Neural cell (in vitro differentiated cells): Measurements from ENCODE around the gene SH3PXD2A. TPM values are rescaled to one million over a fixed set of nuclear protein-coding genes. Genes with fewer than 3 reads are reported as not detected.

Experiments used
- H2AFZ ChIP-seq: fragments of 200-600, 300-800 bp; sonication (generic), shearing (Covaris generic); 2 replicates; pipeline ENCODE4 v1.6.0; 2014; ENCODE audit warnings: low read depth, mild to moderate bottlenecking, antibody characterized with exemption, low read length, moderate library complexity
- H3F3A ChIP-seq: fragments of 200-600 bp; shearing (Covaris generic); 2 replicates; pipeline ENCODE4 v1.6.1; 2016; ENCODE audit warnings: mild to moderate bottlenecking, moderate library complexity, mixed read lengths, antibody characterized with exemption, low read length; ENCODE audit not compliant: insufficient read depth, poor library complexity, severe bottlenecking
- H3K27ac ChIP-seq: fragments of 200-600, 300-800 bp; sonication (generic), shearing (Covaris generic); 2 replicates; pipeline ENCODE4 v1.5.1; 2014; ENCODE audit warnings: mild to moderate bottlenecking, low read length, moderate library complexity
- H3K27me3 ChIP-seq: fragments of 300-800, 200-600 bp; sonication (generic), shearing (Covaris generic); 2 replicates; pipeline ENCODE4 v1.6.0; 2014; ENCODE audit warnings: mild to moderate bottlenecking, low read depth, low read length, moderate library complexity; ENCODE audit not compliant: insufficient read depth
- H3K36me3 ChIP-seq: fragments of 300-800, 200-600 bp; sonication (generic), shearing (Covaris generic); 2 replicates; pipeline ENCODE4 v1.5.1; 2014; ENCODE audit warnings: mild to moderate bottlenecking, antibody characterized with exemption, low read length, moderate library complexity; ENCODE audit not compliant: insufficient read depth
- H3K4me2 ChIP-seq: fragments of 300-800, 200-600 bp; sonication (generic), shearing (Covaris generic); 2 replicates; pipeline ENCODE4 v1.6.0; 2014; ENCODE audit warnings: mild to moderate bottlenecking, low read length
- H3K4me3 ChIP-seq: fragments of 300-800, 200-600 bp; sonication (generic), shearing (Covaris generic); 2 replicates; pipeline ENCODE4 v1.5.1; 2014; ENCODE audit warnings: mild to moderate bottlenecking, low read length, moderate library complexity
- H3K79me2 ChIP-seq: fragments of 200-600 bp; shearing (Covaris generic); replicated peaks from 2 replicates; pipeline ENCODE4 v1.6.0; 2014; ENCODE audit warnings: mild to moderate bottlenecking, low read length, moderate library complexity; ENCODE audit not compliant: insufficient read depth
- H3K9ac ChIP-seq: fragments of 300-800, 200-600 bp; sonication (generic), shearing (Covaris generic); 2 replicates; pipeline ENCODE4 v1.6.1; 2016; ENCODE audit warnings: mild to moderate bottlenecking, low read length, mixed read lengths
- H3K9me2 ChIP-seq: fragments of 200-600 bp; shearing (Covaris generic); 2 replicates; pipeline ENCODE4 v1.6.1; 2016; ENCODE audit warnings: mild to moderate bottlenecking, low read length, mixed read lengths; ENCODE audit not compliant: insufficient read depth
- H3K9me3 ChIP-seq: fragments of 200-600, 300-800 bp; sonication (generic), shearing (Covaris generic); 2 replicates; pipeline ENCODE4 v1.6.1; 2016; ENCODE audit warnings: mild to moderate bottlenecking, mixed run types, low read length, moderate library complexity, mixed read lengths
- H4K20me1 ChIP-seq: fragments of 200-600 bp; shearing (Covaris generic); 2 replicates; pipeline ENCODE4 v1.6.1; 2016; ENCODE audit warnings: mild to moderate bottlenecking, mixed run types; ENCODE audit not compliant: insufficient read depth
- EP300 ChIP-seq: fragments of 450-650 bp; conservative IDR thresholded peaks from 2 replicates; pipeline ENCODE4 v1.6.1; 2014; ENCODE audit warnings: antibody characterized with exemption, mild to moderate bottlenecking, moderate library complexity; ENCODE audit not compliant: poor library complexity, severe bottlenecking
- EZH2 ChIP-seq: fragments of 200-600, 300-800 bp; shearing (Covaris generic), sonication (generic); IDR thresholded peaks from 2 replicates; pipeline ENCODE4 v1.6.1; 2014; ENCODE audit warnings: antibody characterized with exemption, low read length, borderline replicate concordance, mild to moderate bottlenecking; ENCODE audit not compliant: insufficient read depth, poor library complexity, severe bottlenecking
- MXI1 ChIP-seq: fragments of 450-650 bp; conservative IDR thresholded peaks from 2 replicates; pipeline ENCODE4 v1.6.1; 2014; ENCODE audit warnings: antibody characterized with exemption, mild to moderate bottlenecking; ENCODE audit not compliant: poor library complexity, severe bottlenecking
- POLR2AphosphoS5 ChIP-seq: IDR thresholded peaks from 2 replicates; pipeline ENCODE4 v1.6.1; 2012
- RAD21 ChIP-seq: fragments of 450-650 bp; conservative IDR thresholded peaks from 2 replicates; pipeline ENCODE4 v1.6.1; 2014; ENCODE audit warnings: antibody characterized with exemption, mild to moderate bottlenecking, moderate library complexity
- REST ChIP-seq: IDR thresholded peaks from 2 replicates; pipeline ENCODE4 v1.6.1; 2012; ENCODE audit warnings: borderline replicate concordance
- SMC3 ChIP-seq: fragments of 450-650 bp; conservative IDR thresholded peaks from 2 replicates; pipeline ENCODE4 v1.6.1; 2014; ENCODE audit warnings: antibody characterized with exemption, mild to moderate bottlenecking, moderate library complexity; ENCODE audit not compliant: poor library complexity
- TAF1 ChIP-seq: IDR thresholded peaks from 2 replicates; pipeline ENCODE4 v1.6.1; 2012; ENCODE audit warnings: low read depth
- polyA plus RNA-seq: library from polyadenylated mRNA; depleted of rRNA; stranded (reverse); fragments of >200 nt; gene quantifications from 2 replicates; pipeline ENCODE4 v1.2.3, GENCODE V29; 2014
- TF ChIP-seq, protein P1 (sequence below): fragments of 450-650 bp; IDR thresholded peaks from 2 replicates; pipeline ENCODE4 v1.5.1; 2014; ENCODE audit warnings: antibody characterized with exemption, mild to moderate bottlenecking, moderate library complexity; ENCODE audit not compliant: poor library complexity, severe bottlenecking

The SH3PXD2A gene
- polyA plus RNA-seq, 1 donor from 2014 or later, result 5.2 TPM

- Histone ChIP-seq H3K4me3 (no peak overlapping the region), H3K9me2 (no peaks in the 10 kb centered on the region), H3K27me3 (no peaks in the 10 kb centered on the region), H3K36me3 (no peaks in the 10 kb centered on the region), H2AFZ (no peak overlapping the region), H3K79me2 (no peaks in the 10 kb centered on the region), H3K9me3 (no peaks in the 10 kb centered on the region), H4K20me1 (no peaks in the 10 kb centered on the region), H3K27ac (no peak overlapping the region), H3F3A (no peaks in the 10 kb centered on the region), H3K4me2 (no peak overlapping the region), H3K9ac (no peak overlapping the region)
- TF ChIP-seq REST (no peak), EZH2 (no peak), MXI1 (no peak), RAD21 (no peak), TAF1 (no peak), EP300 (no peak), SMC3 (no peak), POLR2AphosphoS5 (no peak)
- TF ChIP-seq, protein P1, sequence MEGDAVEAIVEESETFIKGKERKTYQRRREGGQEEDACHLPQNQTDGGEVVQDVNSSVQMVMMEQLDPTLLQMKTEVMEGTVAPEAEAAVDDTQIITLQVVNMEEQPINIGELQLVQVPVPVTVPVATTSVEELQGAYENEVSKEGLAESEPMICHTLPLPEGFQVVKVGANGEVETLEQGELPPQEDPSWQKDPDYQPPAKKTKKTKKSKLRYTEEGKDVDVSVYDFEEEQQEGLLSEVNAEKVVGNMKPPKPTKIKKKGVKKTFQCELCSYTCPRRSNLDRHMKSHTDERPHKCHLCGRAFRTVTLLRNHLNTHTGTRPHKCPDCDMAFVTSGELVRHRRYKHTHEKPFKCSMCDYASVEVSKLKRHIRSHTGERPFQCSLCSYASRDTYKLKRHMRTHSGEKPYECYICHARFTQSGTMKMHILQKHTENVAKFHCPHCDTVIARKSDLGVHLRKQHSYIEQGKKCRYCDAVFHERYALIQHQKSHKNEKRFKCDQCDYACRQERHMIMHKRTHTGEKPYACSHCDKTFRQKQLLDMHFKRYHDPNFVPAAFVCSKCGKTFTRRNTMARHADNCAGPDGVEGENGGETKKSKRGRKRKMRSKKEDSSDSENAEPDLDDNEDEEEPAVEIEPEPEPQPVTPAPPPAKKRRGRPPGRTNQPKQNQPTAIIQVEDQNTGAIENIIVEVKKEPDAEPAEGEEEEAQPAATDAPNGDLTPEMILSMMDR, result no peak
These were observed 225.2 kb downstream of the SH3PXD2A start for GRCh38 chr10:103630156-103630555.

DNA sequence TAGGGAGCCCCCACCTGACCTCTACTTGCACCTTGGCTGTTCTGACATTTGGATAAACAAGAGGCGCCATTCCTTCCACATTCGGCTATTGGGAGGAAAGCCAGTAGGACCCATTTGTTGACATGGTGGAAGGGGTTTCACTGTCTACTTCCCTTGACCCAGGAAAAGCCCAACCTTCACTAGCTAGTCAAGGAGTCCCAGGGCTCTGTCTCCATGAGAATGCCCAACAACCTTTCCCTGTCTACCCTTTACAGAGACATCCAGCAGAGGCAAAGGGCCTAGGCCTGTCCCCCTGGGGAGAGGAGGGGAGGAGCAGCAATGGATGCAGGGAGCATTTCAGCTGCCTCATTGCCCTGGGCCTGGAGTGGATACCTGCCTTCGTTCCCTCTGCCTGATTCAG is 225.8 kb downstream of the SH3PXD2A start:
- H3K9me2 ChIP-seq, result no peaks in the 10 kb centered on the region
- H3K79me2 ChIP-seq, result no peaks in the 10 kb centered on the region
- H3K27me3 ChIP-seq, result no peaks in the 10 kb centered on the region
- TF ChIP-seq MXI1, result no peak
- TF ChIP-seq TAF1, result no peak
- TF ChIP-seq RAD21, result no peak
- TF ChIP-seq, protein P1, result no peak
- no peak for TF ChIP-seq REST
- no peak for TF ChIP-seq SMC3
- TF ChIP-seq EP300, result no peak
- TF ChIP-seq EZH2, result no peak
- no peak for TF ChIP-seq POLR2AphosphoS5
- H3K27ac ChIP-seq, result no peak overlapping the region
- H3K36me3 ChIP-seq, result no peaks in the 10 kb centered on the region
- H3K9me3 ChIP-seq, result no peaks in the 10 kb centered on the region
- no peak overlapping the region for H3K9ac ChIP-seq
- H3F3A ChIP-seq, result no peaks in the 10 kb centered on the region
- H4K20me1 ChIP-seq, result no peaks in the 10 kb centered on the region
- no peak overlapping the region for H3K4me3 ChIP-seq
- no peak overlapping the region for H3K4me2 ChIP-seq
- no peak overlapping the region for H2AFZ ChIP-seq
